BJ (cell line): Measurements from ENCODE around the gene ECE1. TPM values are rescaled to one million over a fixed set of nuclear protein-coding genes. Genes with fewer than 3 reads are reported as not detected.

Source experiments
- CTCF ChIA-PET: fragments of 350-600 bp; formaldehyde crosslinking; extraction: SDS; loops from one replicate; lab custom pipeline; 2021; ENCODE audit warnings: antibody characterized with exemption, inconsistent platforms; lab: Yijun Ruan, JAX
- POLR2A ChIA-PET: fragments of 300-600 bp; sonication (Branson Sonifier 250); formaldehyde crosslinking; extraction: SDS; loops from one replicate; lab custom pipeline; 2021; ENCODE audit warnings: antibody characterized with exemption; lab: Charles Lee
- DNase-seq: peaks from one replicate; pipeline ENCODE4 v3.0.0-alpha.2; 2011; ENCODE audit warnings: low read depth
- H3K27me3 ChIP-seq: 2 replicates; pipeline ENCODE4 v1.6.0; 2011; ENCODE audit warnings: low read length; ENCODE audit not compliant: control insufficient read depth, insufficient read depth
- H3K36me3 ChIP-seq: 2 replicates; pipeline ENCODE4 v1.5.1; 2011; ENCODE audit warnings: low read length; ENCODE audit not compliant: control insufficient read depth, insufficient read depth
- H3K4me3 ChIP-seq: 2 replicates; pipeline ENCODE4 v1.5.1; 2011; ENCODE audit warnings: low read depth, mild to moderate bottlenecking, control low read depth, low read length
- CTCF ChIP-seq: IDR thresholded peaks from 2 replicates; pipeline ENCODE4 v1.5.1; 2011; ENCODE audit warnings: low read depth, mild to moderate bottlenecking, control low read depth, inconsistent platforms, low read length, moderate library complexity; ENCODE audit not compliant: insufficient read depth
- polyA plus RNA-seq: library from polyadenylated mRNA; depleted of rRNA; stranded (reverse); fragments of >200 nt; gene quantifications from 2 replicates; pipeline ENCODE4 v1.2.3, GENCODE V29; 2011

The ECE1 gene
- polyA plus RNA-seq, 1 experiment = 150 TPM

- H3K27me3 ChIP-seq = no peaks in the 10 kb centered on the region
- DNase-seq = no peak
- no peak overlapping the region for H3K4me3 ChIP-seq
- no peaks in the 10 kb centered on the region for H3K36me3 ChIP-seq
- TF ChIP-seq CTCF = no peak
- CTCF ChIA-PET = interaction anchor here (1.5 to 3.9 kb wide), 2 partner anchors 40 to 73 kb away, joined by 7 to 19 read pairs; no protein-coding TSS in a partner anchor
- POLR2A ChIA-PET = no interaction called here
Observed at GRCh38 chr1:21295545-21295944, 5.3 kb upstream of the ECE1 start.

GRCh38 chr1:21295002-21295401 is 4.7 kb upstream of the ECE1 start:
- ChIA-PET POLR2A (no interaction called here), CTCF (interaction anchor here (1.0 to 3.9 kb wide), 4 partner anchors 8 to 40 kb away, joined by 3 to 19 read pairs (median 8); no protein-coding TSS in a partner anchor)
- DNase-seq = no peak
- no peak for TF ChIP-seq CTCF
- Histone ChIP-seq H3K27me3 (no peaks in the 10 kb centered on the region), H3K4me3 (no peak overlapping the region), H3K36me3 (no peaks in the 10 kb centered on the region)

- Histone ChIP-seq H3K4me3 (no peak overlapping the region), H3K27me3 (no peaks in the 10 kb centered on the region), H3K36me3 (no peaks in the 10 kb centered on the region)
- CTCF ChIA-PET = interaction anchor here (1.0 to 3.9 kb wide), 4 partner anchors 9 to 40 kb away, joined by 3 to 19 read pairs (median 8); no protein-coding TSS in a partner anchor
- TF ChIP-seq CTCF = no peak
- DNase-seq = no peak
- POLR2A ChIA-PET = no interaction called here
Observed at GRCh38 chr1:21294266-21294989, 4.2 kb upstream of the ECE1 start.

- ChIA-PET CTCF (interaction anchor here (0.9 to 3.9 kb wide), 5 partner anchors 9 to 74 kb away, joined by 3 to 19 read pairs (median 12); no protein-coding TSS in a partner anchor), POLR2A (no interaction called here)
- H3K36me3 ChIP-seq = no peaks in the 10 kb centered on the region; the same call in 1 of the 2 replicates
- no peak for DNase-seq
- H3K27me3 ChIP-seq = no peaks in the 10 kb centered on the region
- H3K4me3 ChIP-seq = no peak overlapping the region
- TF ChIP-seq CTCF = no peak
Observed at GRCh38 chr1:21293537-21294265, 3.4 kb upstream of the ECE1 start.

GRCh38 chr1:21292984-21293536 is 2.8 kb upstream of the ECE1 start:
- CTCF ChIA-PET = interaction anchor here (0.9 to 3.9 kb wide), 6 partner anchors 10 to 596 kb away, joined by 3 to 19 read pairs (median 8); no protein-coding TSS in a partner anchor
- TF ChIP-seq CTCF = no peak
- Histone ChIP-seq H3K36me3 (no peaks in the 10 kb centered on the region; the same call in 1 of the 2 replicates), H3K4me3 (no peak overlapping the region), H3K27me3 (no peaks in the 10 kb centered on the region)
- DNase-seq = no peak
- POLR2A ChIA-PET = no interaction called here
